Astrocyte (in vitro differentiated cells and primary cell): ENCODE measurements around the gene HLTF. TPM values are rescaled to one million over a fixed set of nuclear protein-coding genes. Genes with fewer than 3 reads are reported as not detected.

Source experiments
- DNase-seq: peaks from one replicate; pipeline ENCODE4 v3.0.0-alpha.2; 2010; ENCODE audit warnings: low read depth
- FAIRE-seq: peaks from 2 replicates; lab custom pipeline; 2011; peaks lifted over from hg19 to GRCh38; lab: Jason Lieb, UNC
- H2AFZ ChIP-seq: 2 replicates; pipeline ENCODE4 v1.6.0; 2012; ENCODE audit warnings: low read depth, low read length, inconsistent platforms
- H3K27ac ChIP-seq: 2 replicates; pipeline ENCODE4 v1.5.1; 2011; ENCODE audit warnings: low read depth, low read length, inconsistent platforms
- H3K27me3 ChIP-seq: 2 replicates; pipeline ENCODE4 v1.6.0; 2011; ENCODE audit warnings: low read length, inconsistent platforms; ENCODE audit not compliant: insufficient read depth
- H3K36me3 ChIP-seq: 2 replicates; pipeline ENCODE4 v1.5.1; 2011; ENCODE audit warnings: low read length, inconsistent platforms; ENCODE audit not compliant: insufficient read depth
- H3K4me1 ChIP-seq: 2 replicates; pipeline ENCODE4 v1.5.1; 2011; ENCODE audit warnings: low read length, inconsistent platforms; ENCODE audit not compliant: insufficient read depth
- H3K4me2 ChIP-seq: 2 replicates; pipeline ENCODE4 v1.6.0; 2012; ENCODE audit warnings: low read length, inconsistent platforms
- H3K4me3 ChIP-seq: 2 replicates; pipeline ENCODE4 v1.5.1; 2011; ENCODE audit warnings: low read depth, mild to moderate bottlenecking, low read length, inconsistent platforms; ENCODE audit not compliant: insufficient read depth
- H3K79me2 ChIP-seq: 2 replicates; pipeline ENCODE4 v1.6.0; 2012; ENCODE audit warnings: mild to moderate bottlenecking, low read length, inconsistent platforms; ENCODE audit not compliant: insufficient read depth
- H3K9ac ChIP-seq: 2 replicates; pipeline ENCODE4 v1.6.0; 2012; ENCODE audit warnings: mild to moderate bottlenecking, low read length, inconsistent platforms
- H3K9me3 ChIP-seq: 2 replicates; pipeline ENCODE4 v1.5.1; 2012; ENCODE audit warnings: low read depth, mild to moderate bottlenecking, low read length, inconsistent platforms; ENCODE audit not compliant: insufficient read depth
- H4K20me1 ChIP-seq: 2 replicates; pipeline ENCODE4 v1.6.0; 2012; ENCODE audit warnings: low read length, inconsistent platforms; ENCODE audit not compliant: insufficient read depth
- H3K27ac Mint-ChIP-seq: one replicate; pipeline ENCODE4 v1.8.0; 2021; ENCODE audit warnings: mild to moderate bottlenecking, mixed read lengths; ENCODE audit not compliant: unreplicated experiment
- H3K27me3 Mint-ChIP-seq: one replicate; pipeline ENCODE4 v1.8.0; 2021; ENCODE audit warnings: low read depth, mixed read lengths; ENCODE audit not compliant: unreplicated experiment
- H3K36me3 Mint-ChIP-seq: one replicate; pipeline ENCODE4 v1.8.0; 2021; ENCODE audit warnings: low read depth, mixed read lengths; ENCODE audit not compliant: unreplicated experiment
- H3K4me1 Mint-ChIP-seq: one replicate; pipeline ENCODE4 v1.8.0; 2021; ENCODE audit warnings: low read depth, mixed read lengths; ENCODE audit not compliant: unreplicated experiment
- H3K4me3 Mint-ChIP-seq: one replicate; pipeline ENCODE4 v1.8.0; 2021; ENCODE audit warnings: mild to moderate bottlenecking, moderate library complexity, mixed read lengths; ENCODE audit not compliant: unreplicated experiment
- H3K9me3 Mint-ChIP-seq: one replicate; pipeline ENCODE4 v1.8.0; 2021; ENCODE audit warnings: mild to moderate bottlenecking, mixed read lengths; ENCODE audit not compliant: unreplicated experiment
- EZH2 ChIP-seq: IDR thresholded peaks from 2 replicates; pipeline ENCODE4 v1.6.1; 2012; ENCODE audit warnings: mild to moderate bottlenecking, low read length, inconsistent platforms; ENCODE audit not compliant: insufficient read depth
- total RNA-seq: library from RNA; stranded (reverse); gene quantifications from 2 replicates; pipeline ENCODE4 v1.2.1, GENCODE V29; 2021
- TF ChIP-seq, protein P1 (sequence below): IDR thresholded peaks from 2 replicates; pipeline ENCODE4 v1.5.1; 2011; ENCODE audit warnings: low read depth, mild to moderate bottlenecking, inconsistent platforms, low read length, moderate library complexity; ENCODE audit not compliant: insufficient read depth

The HLTF gene
- total RNA-seq, 1 donor from 2014 or later = 19.5 TPM

DNA sequence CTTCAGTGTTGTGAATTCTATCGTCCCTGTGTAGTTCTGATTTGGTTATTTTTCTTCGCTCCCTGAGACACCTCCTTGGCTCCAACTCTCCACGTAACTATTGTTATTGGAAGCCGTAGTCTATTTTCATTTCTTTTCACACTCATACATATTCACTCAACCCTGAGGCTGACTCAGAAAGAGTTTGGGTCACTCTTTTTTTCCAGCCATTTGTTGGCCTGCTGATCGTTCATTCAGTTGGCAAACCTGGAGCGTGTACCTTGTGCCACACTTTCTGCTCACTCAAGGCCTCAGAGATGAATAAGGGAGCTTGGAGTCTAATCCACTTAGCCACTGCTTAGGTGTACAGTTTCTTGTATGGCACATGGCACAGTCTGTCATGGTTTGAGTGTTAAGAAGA lies 72.6 kb downstream of the HLTF start:
- Histone ChIP-seq H4K20me1 (no peaks in the 10 kb centered on the region), H3K36me3 (peaks cover 10% of the 10 kb centered on the region), H2AFZ (no peak overlapping the region), H3K4me2 (peak overlapping the region; percentile 58), H3K27ac (peak overlapping the region; percentile 68), H3K9ac (peak overlapping the region; percentile 22), H3K9me3 (no peaks in the 10 kb centered on the region), H3K4me3 (no peak overlapping the region), H3K79me2 (no peaks in the 10 kb centered on the region), H3K27me3 (no peaks in the 10 kb centered on the region), H3K4me1 (peaks cover 47% of the 10 kb centered on the region)
- H3K27me3 Mint-ChIP-seq = no peaks in the 10 kb centered on the region
- DNase-seq (peak; percentile 73), FAIRE-seq (no peak)
- H3K27ac Mint-ChIP-seq = no peak overlapping the region
- peaks cover 19% of the 10 kb centered on the region for H3K36me3 Mint-ChIP-seq
- no peaks in the 10 kb centered on the region for H3K9me3 Mint-ChIP-seq
- peaks cover 31% of the 10 kb centered on the region for H3K4me1 Mint-ChIP-seq
- no peak overlapping the region for H3K4me3 Mint-ChIP-seq
- no peak for TF ChIP-seq EZH2
- TF ChIP-seq, protein P1, sequence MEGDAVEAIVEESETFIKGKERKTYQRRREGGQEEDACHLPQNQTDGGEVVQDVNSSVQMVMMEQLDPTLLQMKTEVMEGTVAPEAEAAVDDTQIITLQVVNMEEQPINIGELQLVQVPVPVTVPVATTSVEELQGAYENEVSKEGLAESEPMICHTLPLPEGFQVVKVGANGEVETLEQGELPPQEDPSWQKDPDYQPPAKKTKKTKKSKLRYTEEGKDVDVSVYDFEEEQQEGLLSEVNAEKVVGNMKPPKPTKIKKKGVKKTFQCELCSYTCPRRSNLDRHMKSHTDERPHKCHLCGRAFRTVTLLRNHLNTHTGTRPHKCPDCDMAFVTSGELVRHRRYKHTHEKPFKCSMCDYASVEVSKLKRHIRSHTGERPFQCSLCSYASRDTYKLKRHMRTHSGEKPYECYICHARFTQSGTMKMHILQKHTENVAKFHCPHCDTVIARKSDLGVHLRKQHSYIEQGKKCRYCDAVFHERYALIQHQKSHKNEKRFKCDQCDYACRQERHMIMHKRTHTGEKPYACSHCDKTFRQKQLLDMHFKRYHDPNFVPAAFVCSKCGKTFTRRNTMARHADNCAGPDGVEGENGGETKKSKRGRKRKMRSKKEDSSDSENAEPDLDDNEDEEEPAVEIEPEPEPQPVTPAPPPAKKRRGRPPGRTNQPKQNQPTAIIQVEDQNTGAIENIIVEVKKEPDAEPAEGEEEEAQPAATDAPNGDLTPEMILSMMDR = no peak

DNA sequence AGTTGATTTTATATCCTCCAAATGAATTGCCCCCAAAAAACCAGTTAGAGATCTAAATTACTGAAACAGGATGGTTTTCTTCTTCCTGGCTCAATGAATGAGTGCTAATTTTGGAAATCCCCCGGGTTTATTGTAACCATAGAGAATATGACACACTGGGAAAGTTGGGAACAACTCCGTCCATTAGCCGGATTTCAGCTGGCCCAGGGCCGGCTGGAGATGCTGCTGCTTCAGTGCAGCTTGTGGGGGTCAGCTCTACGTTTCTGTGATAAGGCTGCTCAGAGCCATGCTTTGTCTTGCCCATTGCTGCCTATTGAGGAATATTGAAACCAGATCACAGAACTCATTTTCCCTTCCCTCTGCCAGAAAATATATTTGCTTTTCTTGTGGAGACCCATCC lies 74.7 kb downstream of the HLTF start:
- H4K20me1 ChIP-seq = no peaks in the 10 kb centered on the region
- no peak for FAIRE-seq
- no peak overlapping the region for H3K4me3 ChIP-seq
- no peak overlapping the region for H2AFZ ChIP-seq
- no peaks in the 10 kb centered on the region for H3K79me2 ChIP-seq
- peaks cover 10% of the 10 kb centered on the region for H3K36me3 ChIP-seq
- TF ChIP-seq EZH2 = no peak
- TF ChIP-seq, protein P1 = no peak
- H3K9me3 Mint-ChIP-seq = no peaks in the 10 kb centered on the region
- no peaks in the 10 kb centered on the region for H3K27me3 Mint-ChIP-seq
- H3K4me1 ChIP-seq = peaks cover 31% of the 10 kb centered on the region
- H3K4me2 ChIP-seq = no peak overlapping the region
- H3K27ac ChIP-seq = no peak overlapping the region
- H3K4me1 Mint-ChIP-seq = peaks cover 21% of the 10 kb centered on the region
- H3K36me3 Mint-ChIP-seq = peaks cover 22% of the 10 kb centered on the region
- no peaks in the 10 kb centered on the region for H3K9me3 ChIP-seq
- DNase-seq = no peak
- H3K9ac ChIP-seq = no peak overlapping the region
- no peak overlapping the region for H3K4me3 Mint-ChIP-seq
- H3K27ac Mint-ChIP-seq = no peak overlapping the region
- H3K27me3 ChIP-seq = no peaks in the 10 kb centered on the region

DNA sequence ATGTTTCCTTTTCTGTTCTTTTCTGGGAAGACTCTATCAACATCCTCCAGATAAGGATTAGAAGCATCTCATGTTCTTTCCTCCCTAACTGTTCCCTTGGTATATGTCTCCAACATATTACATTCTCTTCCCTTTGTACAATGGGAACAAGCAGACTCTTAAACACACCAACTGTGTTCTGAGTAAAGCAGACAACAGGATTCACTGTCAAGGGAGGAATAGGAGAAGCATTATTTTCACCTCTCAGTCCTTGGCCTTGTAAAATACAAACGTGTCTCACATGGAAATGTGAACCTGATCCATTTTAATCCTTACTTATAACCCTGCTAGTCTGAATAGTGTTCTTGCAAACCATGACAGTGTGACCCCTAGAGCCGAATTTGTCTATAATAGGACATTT lies 75.4 kb downstream of the HLTF start:
- H3K27me3 ChIP-seq = no peaks in the 10 kb centered on the region
- H3K36me3 ChIP-seq = peaks cover 10% of the 10 kb centered on the region
- H3K27ac ChIP-seq = no peak overlapping the region
- H3K4me2 ChIP-seq = no peak overlapping the region
- DNase-seq (no peak), FAIRE-seq (no peak)
- no peaks in the 10 kb centered on the region for H3K79me2 ChIP-seq
- Mint-ChIP-seq H3K27ac (peak overlapping the region; percentile 41), H3K9me3 (no peaks in the 10 kb centered on the region), H3K4me1 (peaks cover 16% of the 10 kb centered on the region), H3K27me3 (no peaks in the 10 kb centered on the region), H3K4me3 (no peak overlapping the region), H3K36me3 (peaks cover 22% of the 10 kb centered on the region)
- no peak overlapping the region for H3K9ac ChIP-seq
- H3K4me3 ChIP-seq = no peak overlapping the region
- no peaks in the 10 kb centered on the region for H4K20me1 ChIP-seq
- no peak overlapping the region for H2AFZ ChIP-seq
- H3K4me1 ChIP-seq = peaks cover 25% of the 10 kb centered on the region
- no peaks in the 10 kb centered on the region for H3K9me3 ChIP-seq
- TF ChIP-seq, protein P1 = no peak
- no peak for TF ChIP-seq EZH2
